Eye (tissue), 1 donor: ENCODE measurements around the gene CCDC61.

Source experiments
- DNase-seq: peaks from one replicate; pipeline ENCODE4 v3.0.0-alpha.2; 2015

CCDC61 gene

DNA sequence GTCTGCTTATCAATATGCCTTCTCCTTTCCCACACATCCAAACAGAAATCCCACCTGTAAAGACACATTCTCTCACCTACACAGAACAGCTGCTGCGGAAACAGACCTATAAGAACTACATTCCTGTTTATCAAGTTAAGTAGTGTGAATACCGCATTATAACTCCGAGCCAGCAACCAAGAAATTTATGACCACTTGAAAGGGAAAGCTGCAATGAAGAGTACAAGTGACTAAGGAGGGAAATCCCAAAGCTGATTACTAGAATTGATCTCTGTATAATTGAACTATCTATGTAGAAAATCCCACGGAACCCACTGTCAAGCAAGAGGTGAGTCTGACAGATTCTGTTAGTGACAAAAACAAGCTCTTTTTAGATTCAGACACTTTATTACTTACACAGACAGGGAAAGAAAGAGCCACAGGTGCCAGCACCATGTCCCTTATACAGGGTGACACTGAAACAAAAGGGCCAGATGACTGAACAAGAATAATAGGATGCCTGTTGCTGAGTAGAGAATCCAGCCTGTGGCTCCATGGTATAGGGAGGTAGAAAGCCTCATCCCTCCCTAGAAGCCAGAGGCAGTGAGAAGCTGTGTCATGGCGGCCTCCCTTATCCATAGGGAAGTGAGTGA lies 47.1 kb downstream of the CCDC61 start:
- no peak for DNase-seq

DNA sequence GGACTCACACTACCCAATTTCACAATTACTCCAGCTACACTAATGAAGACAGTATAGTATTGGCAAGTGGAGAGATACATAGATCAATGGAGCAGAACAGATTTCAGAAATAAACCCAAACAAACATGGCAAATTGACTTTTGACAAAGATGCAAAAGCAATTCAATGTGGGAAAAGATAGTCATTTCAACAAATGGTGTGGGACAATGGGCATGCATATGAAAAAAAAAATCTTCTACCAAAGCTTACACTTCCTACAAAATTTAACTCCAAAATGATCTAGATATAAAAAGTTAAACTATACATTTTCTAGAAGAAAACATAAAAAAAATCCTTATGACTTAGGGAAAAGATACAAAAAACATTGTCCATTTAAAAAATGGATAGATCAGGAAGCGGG lies 48.3 kb downstream of the CCDC61 start:
- DNase-seq = no peak

DNA sequence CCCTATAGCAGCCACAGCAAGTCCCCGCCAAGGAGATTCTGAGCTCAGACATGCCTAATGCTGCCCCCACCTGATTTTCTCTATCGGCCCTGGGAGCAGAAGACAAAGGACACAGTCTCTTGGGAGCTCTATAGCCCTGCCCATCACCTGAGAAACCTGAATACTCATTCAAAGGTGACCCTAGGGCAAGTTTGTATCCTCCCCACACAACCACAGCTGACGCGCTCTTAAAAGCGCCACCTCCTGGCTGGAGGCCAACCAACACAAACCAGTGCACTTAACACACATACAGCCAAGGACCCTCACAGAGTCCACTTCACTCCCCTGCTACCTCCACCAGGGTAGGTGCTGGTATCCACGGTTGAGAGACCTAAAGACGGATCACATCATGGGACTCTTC lies 54.3 kb downstream of the CCDC61 start:
- no peak for DNase-seq

DNA sequence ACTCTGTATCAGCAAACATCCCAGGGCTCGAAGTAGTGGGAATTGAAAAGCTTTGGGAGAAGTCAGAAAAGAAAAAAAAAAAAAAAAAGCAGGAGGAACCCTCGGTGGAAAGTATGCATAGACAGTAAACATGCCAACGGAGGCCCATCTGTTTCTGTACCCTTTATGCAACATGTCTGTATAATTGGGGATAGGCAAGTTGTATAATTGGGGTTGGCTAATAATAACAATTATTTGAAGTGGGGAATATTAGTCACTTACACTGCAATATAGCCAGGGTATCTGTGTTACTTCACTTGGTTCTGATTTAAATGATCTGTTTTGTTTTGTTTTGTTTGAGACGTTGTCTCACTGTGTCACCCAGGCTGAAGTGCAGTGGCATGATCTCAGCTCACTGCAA lies 57.6 kb downstream of the CCDC61 start:
- DNase-seq = no peak

DNA sequence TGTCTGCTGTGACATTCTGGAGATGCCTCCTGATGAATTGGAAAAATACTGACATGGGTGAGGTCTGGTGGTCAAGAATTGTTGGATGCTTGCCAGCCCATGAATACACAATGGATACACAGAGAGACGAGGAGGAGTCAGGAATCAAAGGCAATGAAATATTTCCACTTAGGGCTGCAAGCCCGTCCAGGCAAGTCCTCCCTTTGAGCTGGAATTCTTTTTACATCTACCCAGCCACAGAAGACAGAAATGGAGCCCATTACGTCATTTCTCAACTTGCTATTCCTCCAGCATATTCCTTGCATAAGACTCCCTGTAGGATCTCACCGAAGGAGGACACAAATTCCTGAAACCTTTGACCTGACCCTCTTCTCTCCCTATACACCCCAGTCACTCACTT lies 61.3 kb downstream of the CCDC61 start:
- DNase-seq = no peak

DNA sequence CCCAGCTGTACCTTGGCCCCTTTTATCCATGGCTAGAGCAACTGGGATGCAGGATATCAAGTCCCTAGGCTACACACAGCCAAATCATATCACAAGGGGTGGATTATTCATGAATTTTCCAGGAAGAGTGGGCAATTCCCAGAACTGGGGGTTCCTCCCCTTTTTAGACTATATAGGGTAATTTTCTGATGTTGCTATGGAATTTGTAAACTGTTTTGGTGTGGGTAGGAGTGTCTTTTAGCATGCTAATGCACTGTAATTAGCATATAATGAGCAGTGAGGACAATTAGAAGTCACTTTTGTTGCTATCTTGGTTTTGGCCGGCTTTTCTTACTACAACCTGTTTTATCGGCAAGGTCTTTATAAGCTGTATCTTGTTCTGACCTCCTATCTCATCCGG lies 63.5 kb downstream of the CCDC61 start:
- no peak for DNase-seq

DNA sequence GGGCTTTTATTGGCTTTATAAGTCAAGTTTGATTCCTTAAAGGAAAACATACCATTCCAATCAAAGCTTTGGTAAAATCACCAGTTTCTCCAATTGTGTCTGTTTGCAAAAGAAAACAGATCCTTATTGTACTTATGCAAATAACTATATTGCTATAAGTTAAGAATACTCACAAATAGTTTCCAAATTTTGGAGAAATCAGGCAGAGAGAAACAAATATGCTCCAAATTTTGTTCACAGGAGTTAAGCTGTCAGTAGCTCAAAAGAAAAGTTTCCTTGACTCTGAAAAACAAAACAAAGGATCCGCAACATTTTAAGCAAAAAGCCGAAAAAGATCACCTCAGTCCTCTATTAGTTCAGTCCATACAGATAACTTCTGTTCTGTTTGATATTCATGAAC lies 64.7 kb downstream of the CCDC61 start:
- DNase-seq = no peak

DNA sequence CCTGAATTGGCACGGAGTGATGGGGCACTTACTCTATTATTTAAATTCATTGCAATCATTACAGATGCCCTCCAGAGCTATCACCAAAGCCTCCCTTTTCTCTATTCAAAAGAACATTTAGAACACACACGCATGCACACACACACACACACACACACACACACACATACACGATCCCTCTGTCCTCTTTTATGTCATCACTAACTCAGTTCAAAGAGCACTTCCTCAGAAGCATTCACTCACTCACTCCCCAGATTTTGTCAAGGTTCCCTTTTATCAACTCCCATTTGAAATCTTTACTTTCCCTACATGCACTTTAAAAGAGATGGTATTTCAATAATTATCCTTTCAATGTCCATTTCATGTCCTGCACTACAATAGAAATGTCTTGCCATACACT lies 67.9 kb downstream of the CCDC61 start:
- no peak for DNase-seq

DNA sequence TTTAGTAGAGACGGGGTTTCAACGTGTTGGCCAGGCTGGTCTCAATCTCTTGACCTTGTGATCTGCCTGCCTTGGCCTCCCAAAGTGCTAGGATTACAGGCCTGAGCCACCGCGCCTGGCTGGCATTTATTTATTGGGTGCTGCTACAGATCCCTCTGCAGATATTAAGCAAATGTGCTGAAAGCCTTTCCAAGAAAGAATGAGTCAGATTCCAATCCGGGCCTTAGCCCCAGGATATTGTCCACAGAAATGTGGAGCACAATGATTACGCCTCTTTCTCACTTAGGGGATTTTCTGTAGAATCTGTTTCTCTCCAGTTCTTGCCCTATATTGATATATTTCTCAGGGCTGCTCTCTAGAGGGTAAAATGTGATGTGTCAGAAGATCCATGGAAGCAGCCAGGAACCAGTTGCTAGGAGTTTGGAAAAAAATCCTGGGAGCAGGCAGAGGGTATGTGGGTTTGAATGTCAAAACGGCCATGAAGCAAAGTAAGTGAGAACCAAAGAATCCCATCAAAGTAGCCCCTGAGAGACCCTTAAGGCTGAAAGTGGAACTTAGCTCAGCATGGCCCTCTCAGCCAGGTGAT lies 70.3 kb downstream of the CCDC61 start:
- DNase-seq = no peak

DNA sequence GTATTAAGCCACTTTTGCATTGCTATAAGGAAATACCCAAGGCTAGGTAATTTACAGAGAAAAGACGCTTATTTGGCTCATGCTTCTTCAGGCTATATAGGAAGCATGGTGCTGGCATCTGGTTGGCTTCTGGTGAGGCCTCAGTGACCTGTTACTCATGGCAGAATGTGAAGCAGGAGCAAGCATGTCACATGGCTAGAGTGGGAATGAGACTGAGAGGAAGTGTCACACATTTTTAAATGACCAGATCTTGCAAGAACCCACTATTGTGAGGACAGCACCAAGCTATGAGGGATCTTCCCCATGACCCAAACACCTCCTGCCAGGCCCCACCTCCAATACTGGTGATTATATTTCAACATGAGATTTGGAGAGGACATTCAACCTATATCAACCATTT lies 71.2 kb downstream of the CCDC61 start:
- DNase-seq = no peak

DNA sequence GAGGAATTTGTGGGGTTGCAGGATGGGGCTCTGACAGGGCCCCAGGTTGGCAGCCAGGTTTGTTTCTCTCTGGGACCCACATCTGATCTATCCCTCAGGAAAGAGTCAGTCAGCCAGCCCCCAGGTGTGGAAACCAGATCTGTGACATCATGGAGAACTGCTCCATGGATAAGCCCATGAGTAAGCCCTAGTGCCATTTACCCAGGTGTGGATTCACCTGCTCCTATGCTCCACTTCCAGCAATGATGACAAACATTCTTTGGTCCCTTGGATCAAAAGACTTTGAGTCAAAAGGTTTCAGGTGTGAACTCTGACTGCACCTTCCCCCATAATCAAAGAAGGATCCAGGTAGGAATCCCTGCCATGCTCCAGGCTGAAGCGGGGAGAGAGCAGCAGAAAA lies 72.4 kb downstream of the CCDC61 start:
- no peak for DNase-seq
